GM18505 (cell line): ENCODE results near the gene MEGF10.

Experiments
- ATAC-seq: cut with Tn5 transposase; IDR thresholded peaks from one replicate; pipeline ENCODE4 v1.9.1; 2021; ENCODE audit not compliant: unreplicated experiment
- POLR2A ChIP-seq: IDR thresholded peaks from 4 replicates; pipeline ENCODE4 v1.6.1; 2011; ENCODE audit warnings: borderline replicate concordance; ENCODE audit not compliant: insufficient read depth, insufficient read length; ENCODE audit errors: extremely low read depth

MEGF10 gene

GRCh38 chr5:127351418-127351817, 60.8 kb downstream of the MEGF10 start:
- no peak for ATAC-seq
- TF ChIP-seq POLR2A, result no peak

GRCh38 chr5:127352068-127352467, 61.5 kb downstream of the MEGF10 start:
- no peak for ATAC-seq
- TF ChIP-seq POLR2A, result no peak

GRCh38 chr5:127353327-127353726, 62.7 kb downstream of the MEGF10 start:
- no peak for TF ChIP-seq POLR2A
- no peak for ATAC-seq

GRCh38 chr5:127353796-127354195, 63.2 kb downstream of the MEGF10 start:
- TF ChIP-seq POLR2A, result no peak
- no peak for ATAC-seq

- no peak for ATAC-seq
- no peak for TF ChIP-seq POLR2A
Observed at GRCh38 chr5:127355337-127355736, 64.7 kb downstream of the MEGF10 start.

GRCh38 chr5:127358284-127358683, 67.7 kb downstream of the MEGF10 start:
- no peak for TF ChIP-seq POLR2A
- ATAC-seq, result no peak

GRCh38 chr5:127358740-127359139, 68.1 kb downstream of the MEGF10 start:
- no peak for TF ChIP-seq POLR2A
- no peak for ATAC-seq

GRCh38 chr5:127359502-127359901, 68.9 kb downstream of the MEGF10 start:
- no peak for ATAC-seq
- TF ChIP-seq POLR2A, result no peak

GRCh38 chr5:127363403-127363802, 72.8 kb downstream of the MEGF10 start:
- no peak for ATAC-seq
- TF ChIP-seq POLR2A, result no peak

- TF ChIP-seq POLR2A, result no peak
- no peak for ATAC-seq
Observed at GRCh38 chr5:127367029-127367428, 76.4 kb downstream of the MEGF10 start.

- TF ChIP-seq POLR2A, result no peak
- no peak for ATAC-seq
Observed at GRCh38 chr5:127367946-127368465, 77.4 kb downstream of the MEGF10 start.

- ATAC-seq, result no peak
- TF ChIP-seq POLR2A, result no peak
Observed at GRCh38 chr5:127369796-127370195, 79.2 kb downstream of the MEGF10 start.

- no peak for TF ChIP-seq POLR2A
- no peak for ATAC-seq
Observed at GRCh38 chr5:127370631-127371030, 80.0 kb downstream of the MEGF10 start.

- TF ChIP-seq POLR2A, result no peak
Observed at GRCh38 chr5:127373858-127374491, 83.4 kb downstream of the MEGF10 start.

More at GRCh38 chr5:127373858-127374491, 83.4 kb downstream of the MEGF10 start:
- no peak for ATAC-seq
